ES-I3 (cell line): ENCODE measurements around the gene DYRK1B.

ENCODE experiments used
- H3K36me3 ChIP-seq: 2 replicates; pipeline ENCODE4 v1.6.1; 2013; ENCODE audit warnings: mild to moderate bottlenecking, low read length, control low read depth, moderate library complexity; ENCODE audit not compliant: insufficient read depth
- H3K4me1 ChIP-seq: 2 replicates; pipeline ENCODE4 v1.6.1; 2013; ENCODE audit warnings: mild to moderate bottlenecking, control low read depth, low read length; ENCODE audit not compliant: insufficient read depth
- H3K9ac ChIP-seq: 2 replicates; pipeline ENCODE4 v1.6.1; 2013; ENCODE audit warnings: low read depth, mild to moderate bottlenecking, low read length, moderate library complexity
- H3K9me3 ChIP-seq: 2 replicates; pipeline ENCODE4 v1.6.1; 2013; ENCODE audit warnings: mild to moderate bottlenecking, low read length, moderate library complexity; ENCODE audit not compliant: control insufficient read depth, insufficient read depth

DYRK1B gene

GRCh38 chr19:39845584-39845932 is 11.6 kb upstream of the DYRK1B start:
- no peaks in the 10 kb centered on the region; the same call in 1 of the 2 replicates for H3K36me3 ChIP-seq

DNA sequence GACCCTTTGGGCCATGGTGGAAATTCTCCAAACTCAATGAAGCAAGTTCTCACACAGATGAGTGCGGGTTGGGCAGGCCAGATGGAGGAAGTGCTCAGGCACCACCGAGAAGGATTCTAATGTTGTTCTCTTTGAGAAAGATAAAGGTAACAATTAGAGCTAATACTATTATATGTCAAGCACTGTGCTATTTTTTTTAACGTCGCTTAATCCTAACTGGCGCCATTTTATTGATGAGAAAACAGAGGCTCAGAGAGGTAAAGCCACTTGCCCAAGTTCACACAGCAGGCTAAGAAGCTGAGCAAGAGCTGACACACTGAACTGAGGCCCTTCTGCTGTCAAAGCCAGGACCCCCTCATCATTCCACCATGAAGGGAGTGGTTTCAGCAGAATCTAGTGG is 11.2 kb upstream of the DYRK1B start:
- Histone ChIP-seq H3K4me1 (peaks cover 15% of the 10 kb centered on the region), H3K36me3 (no peaks in the 10 kb centered on the region; the same call in 1 of the 2 replicates), H3K9me3 (no peaks in the 10 kb centered on the region), H3K9ac (peak overlapping the region; percentile 96)

More at GRCh38 chr19:39845584-39845932, 11.6 kb upstream of the DYRK1B start:
- H3K4me1 ChIP-seq = peaks cover 15% of the 10 kb centered on the region
- H3K9me3 ChIP-seq = no peaks in the 10 kb centered on the region
- peak overlapping the region; percentile 96 for H3K9ac ChIP-seq

- peak overlapping the region; percentile 0; the same call in 1 of the 2 replicates for H3K9ac ChIP-seq
- peaks cover 1% of the 10 kb centered on the region for H3K36me3 ChIP-seq
- peaks cover 15% of the 10 kb centered on the region for H3K4me1 ChIP-seq
- no peaks in the 10 kb centered on the region for H3K9me3 ChIP-seq
Observed at GRCh38 chr19:39843919-39844793, 10.2 kb upstream of the DYRK1B start.

GRCh38 chr19:39842693-39843435 is 8.9 kb upstream of the DYRK1B start:
- Histone ChIP-seq H3K36me3 (peaks cover 14% of the 10 kb centered on the region), H3K4me1 (peaks cover 15% of the 10 kb centered on the region), H3K9me3 (no peaks in the 10 kb centered on the region), H3K9ac (no peak overlapping the region)

DNA sequence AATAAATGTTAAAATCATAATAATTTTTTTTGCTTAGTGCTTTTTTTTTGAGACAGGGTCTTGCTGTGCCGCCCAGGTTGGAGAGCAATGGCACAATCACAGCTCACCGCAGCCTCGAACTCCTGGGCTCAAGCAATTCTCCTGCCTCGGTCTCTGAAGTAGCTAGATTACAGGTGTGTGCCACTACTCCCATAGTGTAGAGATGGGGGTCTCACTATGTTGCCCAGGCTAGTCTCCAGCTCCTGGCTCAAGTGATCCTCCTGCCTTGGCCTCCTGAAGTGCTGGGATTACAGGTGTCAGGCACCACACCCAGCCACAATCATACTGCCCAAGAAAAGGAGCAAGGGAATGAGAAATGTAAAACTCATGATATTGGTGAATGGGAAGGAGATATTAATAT is 7.1 kb upstream of the DYRK1B start:
- Histone ChIP-seq H3K9ac (no peak overlapping the region), H3K4me1 (peaks cover 6% of the 10 kb centered on the region; the same call in 1 of the 2 replicates), H3K36me3 (peaks cover 22% of the 10 kb centered on the region), H3K9me3 (no peaks in the 10 kb centered on the region)

DNA sequence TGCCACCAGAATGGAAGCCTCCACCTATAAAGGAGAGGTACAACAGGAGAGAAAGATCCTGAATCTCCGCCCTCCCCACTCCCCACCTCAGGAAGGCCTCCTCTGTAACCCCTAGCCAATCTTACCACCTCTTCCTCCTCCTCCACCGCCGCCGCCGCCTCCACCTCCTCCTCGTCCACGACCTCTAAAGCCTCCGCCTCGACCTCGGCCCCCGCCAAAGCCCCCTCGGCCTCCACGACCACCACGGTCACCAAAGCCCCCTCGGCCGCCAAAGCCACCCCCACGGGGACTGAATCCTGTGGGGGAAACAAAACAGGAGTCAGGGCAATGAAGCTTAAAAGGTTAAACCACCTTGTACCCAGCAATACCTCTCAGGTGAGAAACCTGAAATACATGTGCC is 6.5 kb upstream of the DYRK1B start:
- H3K4me1 ChIP-seq = peaks cover 6% of the 10 kb centered on the region; the same call in 1 of the 2 replicates
- no peak overlapping the region for H3K9ac ChIP-seq
- H3K36me3 ChIP-seq = peaks cover 22% of the 10 kb centered on the region
- no peaks in the 10 kb centered on the region for H3K9me3 ChIP-seq

DNA sequence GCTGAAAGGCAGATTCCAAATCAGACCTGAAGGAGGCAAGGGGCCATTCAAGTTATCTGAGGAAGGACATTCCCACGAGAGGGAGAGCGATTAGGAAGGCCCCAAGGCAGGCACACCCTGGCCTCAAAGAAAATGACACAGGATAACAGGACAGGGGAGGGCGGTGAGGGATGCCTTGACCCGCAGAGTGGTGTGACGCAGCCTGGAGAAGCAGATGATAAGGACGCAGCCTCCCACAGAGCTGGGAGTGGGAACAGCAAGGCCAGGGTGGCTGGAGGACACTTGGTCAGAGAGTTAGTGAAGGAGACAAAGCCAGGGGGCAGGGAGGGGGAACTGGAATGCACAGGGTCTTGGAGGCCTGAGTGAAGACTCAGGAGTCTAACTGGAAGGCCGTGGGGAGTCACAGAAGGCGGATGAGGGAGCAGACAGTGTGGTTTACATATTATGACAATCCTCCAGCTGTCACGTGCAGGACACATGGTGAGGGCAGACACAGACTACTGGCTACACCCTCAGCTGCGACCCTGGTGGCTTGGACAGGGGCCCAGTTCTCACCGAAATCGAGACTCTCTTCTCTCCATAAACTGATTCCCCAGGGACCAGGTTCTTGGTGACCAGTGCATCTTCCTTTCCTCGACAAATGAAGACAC is 5.8 kb upstream of the DYRK1B start:
- Histone ChIP-seq H3K9ac (no peak overlapping the region), H3K9me3 (no peaks in the 10 kb centered on the region), H3K36me3 (peaks cover 22% of the 10 kb centered on the region), H3K4me1 (peaks cover 6% of the 10 kb centered on the region; the same call in 1 of the 2 replicates)

DNA sequence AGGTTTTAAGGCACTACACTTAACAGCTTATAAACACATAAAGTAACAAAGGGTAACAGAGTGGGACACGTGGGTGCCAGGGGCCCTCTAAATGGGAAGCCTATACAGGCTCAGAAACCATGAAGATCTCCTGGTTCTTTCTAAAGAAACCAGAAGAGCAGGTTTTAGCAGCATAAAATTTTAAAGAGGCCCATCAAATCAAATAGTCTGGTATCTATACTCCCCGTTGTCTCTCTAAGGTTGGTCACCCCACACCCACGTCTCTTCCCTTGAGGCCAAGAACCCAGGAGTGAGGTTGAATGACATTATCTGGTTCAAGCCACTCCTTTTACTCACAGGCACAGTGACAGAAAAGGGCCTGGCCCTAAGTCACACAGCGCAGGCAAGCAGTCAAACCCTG is 4.6 kb upstream of the DYRK1B start:
- Histone ChIP-seq H3K9ac (no peak overlapping the region), H3K36me3 (peaks cover 26% of the 10 kb centered on the region), H3K4me1 (no peaks in the 10 kb centered on the region), H3K9me3 (no peaks in the 10 kb centered on the region)

DNA sequence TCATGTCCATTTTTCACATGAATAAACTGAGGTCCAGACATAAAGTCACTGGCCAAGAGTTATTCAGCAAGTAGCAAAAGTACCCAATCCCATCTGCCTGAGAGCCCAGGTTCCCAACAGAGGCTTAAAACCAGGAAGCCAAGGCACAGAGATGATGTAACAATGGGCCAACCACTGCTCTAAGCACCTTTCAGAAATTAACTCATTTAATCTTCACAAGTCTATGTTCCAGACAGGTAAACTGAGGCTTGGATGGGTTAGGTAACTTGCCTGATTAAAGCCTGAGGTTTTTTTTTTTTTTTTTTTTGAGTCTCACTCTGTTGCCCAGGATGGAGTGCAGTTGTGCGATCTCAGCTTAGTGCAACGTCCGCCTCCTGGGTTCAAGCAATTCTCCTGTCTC is 4.0 kb upstream of the DYRK1B start:
- Histone ChIP-seq H3K9ac (no peak overlapping the region), H3K9me3 (no peaks in the 10 kb centered on the region), H3K4me1 (no peaks in the 10 kb centered on the region), H3K36me3 (peaks cover 26% of the 10 kb centered on the region)

DNA sequence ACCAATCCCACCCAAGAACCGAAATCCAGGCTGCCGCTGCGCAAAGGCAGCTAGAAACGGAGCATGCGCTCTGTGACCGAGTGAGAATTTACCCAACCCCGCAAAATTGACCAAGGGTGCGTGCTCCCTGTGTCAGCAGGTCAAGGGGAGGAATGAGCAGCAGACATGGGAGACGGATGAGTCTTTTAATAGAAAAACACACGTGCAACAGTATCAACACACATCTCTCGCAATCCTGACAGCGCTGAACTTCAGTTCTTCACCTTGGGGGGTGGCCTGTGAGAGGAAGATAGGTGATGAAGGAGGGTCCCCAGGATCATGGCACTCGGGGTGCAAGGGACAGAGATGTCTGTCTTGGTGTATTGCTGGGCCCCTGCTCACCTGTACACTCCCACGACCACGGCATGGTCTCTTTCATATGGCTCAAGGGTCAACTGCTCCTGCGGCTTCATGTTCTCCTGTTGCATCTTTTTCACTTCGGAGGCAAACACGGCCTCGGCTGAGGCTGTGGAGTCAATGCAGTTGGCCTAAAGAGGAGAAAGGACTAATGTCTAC is 402 bp upstream of the DYRK1B start:
- no peaks in the 10 kb centered on the region for H3K4me1 ChIP-seq
- H3K9ac ChIP-seq = no peak overlapping the region
- no peaks in the 10 kb centered on the region for H3K9me3 ChIP-seq
- H3K36me3 ChIP-seq = peaks cover 26% of the 10 kb centered on the region

DNA sequence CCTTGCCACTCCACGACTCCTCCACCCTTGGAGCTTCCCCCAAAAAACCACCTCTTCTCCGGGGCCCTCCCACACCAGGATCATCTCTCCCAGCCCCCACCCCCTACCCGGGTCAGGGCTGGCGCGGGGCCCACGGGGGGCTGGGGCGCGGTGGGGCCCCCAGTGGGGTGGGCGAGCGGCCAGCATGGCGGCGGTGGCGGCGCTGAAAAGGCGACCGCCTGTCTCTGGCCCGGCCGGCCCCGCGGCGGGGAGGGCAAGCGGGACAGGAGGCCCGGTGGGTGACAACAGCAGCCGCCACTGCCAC is 850 bp downstream of the DYRK1B start:
- Histone ChIP-seq H3K9ac (peak overlapping the region; percentile 76), H3K9me3 (no peaks in the 10 kb centered on the region), H3K36me3 (peaks cover 14% of the 10 kb centered on the region), H3K4me1 (no peaks in the 10 kb centered on the region)

DNA sequence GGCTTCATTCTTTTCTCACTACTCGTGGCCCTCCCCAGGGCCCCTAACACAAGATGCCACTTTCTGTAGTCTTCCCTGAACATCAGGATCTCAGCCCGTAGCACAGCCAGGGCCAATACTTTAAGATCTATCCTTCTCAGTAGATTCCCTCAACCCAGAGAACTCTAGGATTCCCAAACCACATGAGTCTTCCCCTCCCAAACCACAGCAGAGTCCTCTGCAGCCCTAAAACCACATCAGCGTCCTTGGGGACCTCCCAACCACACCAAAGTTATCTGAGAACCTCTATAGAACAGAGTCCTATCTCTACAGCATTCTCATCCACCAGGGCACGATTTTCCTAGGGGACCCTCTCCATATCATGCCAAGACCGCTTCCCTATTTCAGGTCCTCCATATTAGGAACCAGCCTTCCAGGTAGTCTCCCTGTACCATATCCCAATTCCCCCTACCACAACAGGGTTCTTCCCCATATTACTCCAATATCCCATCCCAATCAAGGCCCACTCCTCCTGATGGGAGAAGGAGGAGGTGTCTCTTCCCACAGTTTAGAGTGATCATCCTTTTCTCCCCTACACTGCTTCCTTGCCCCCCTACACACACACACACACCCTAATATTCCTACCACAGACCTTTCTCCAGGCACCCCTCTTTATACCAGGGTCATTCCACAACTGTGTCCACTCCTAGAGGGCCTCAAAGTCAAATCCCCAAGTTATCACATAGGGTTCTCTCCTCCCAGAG is 1.4 kb downstream of the DYRK1B start:
- no peaks in the 10 kb centered on the region for H3K4me1 ChIP-seq
- H3K36me3 ChIP-seq = peaks cover 8% of the 10 kb centered on the region
- no peaks in the 10 kb centered on the region for H3K9me3 ChIP-seq
- H3K9ac ChIP-seq = peak overlapping the region; percentile 76

DNA sequence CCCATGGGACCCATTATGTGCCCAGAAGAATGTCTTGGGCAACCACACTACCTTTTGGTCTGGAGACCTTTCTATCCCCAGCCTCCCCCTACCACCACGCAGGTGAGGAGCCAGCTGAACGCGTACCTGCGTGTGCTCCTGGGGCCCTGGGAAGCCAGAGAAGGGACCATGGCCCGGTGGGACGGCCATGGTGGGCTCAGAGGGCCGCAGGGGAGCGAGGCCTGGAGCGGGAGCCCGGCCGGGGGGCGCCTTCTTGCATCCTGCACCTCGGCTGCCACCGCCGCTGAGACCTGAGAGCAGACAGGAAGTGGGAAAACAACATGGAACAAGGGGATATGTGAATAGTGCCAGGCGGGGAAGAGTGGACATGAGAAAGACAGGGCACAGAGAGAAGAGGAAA is 2.3 kb downstream of the DYRK1B start:
- H3K9me3 ChIP-seq = no peaks in the 10 kb centered on the region
- H3K9ac ChIP-seq = no peak overlapping the region
- H3K36me3 ChIP-seq = peaks cover 3% of the 10 kb centered on the region; the same call in 1 of the 2 replicates
- H3K4me1 ChIP-seq = no peaks in the 10 kb centered on the region

GRCh38 chr19:39830847-39831246 is 3.1 kb downstream of the DYRK1B start:
- H3K4me1 ChIP-seq = no peaks in the 10 kb centered on the region
- no peak overlapping the region for H3K9ac ChIP-seq
- H3K36me3 ChIP-seq = peaks cover 3% of the 10 kb centered on the region; the same call in 1 of the 2 replicates
- H3K9me3 ChIP-seq = no peaks in the 10 kb centered on the region
